Progenitor cell of endocrine pancreas (in vitro differentiated cells): ENCODE data around the gene PLCE1. TPM values are rescaled to one million over a fixed set of nuclear protein-coding genes. Genes with fewer than 3 reads are reported as not detected.

Experiments
- DNase-seq: peaks from one replicate; pipeline ENCODE4 v3.0.0; 2021; ENCODE audit warnings: low spot score; ENCODE audit not compliant: unreplicated experiment
- H3K27ac Mint-ChIP-seq: 2 replicates; pipeline ENCODE4 v1.8.0; 2021; ENCODE audit warnings: mild to moderate bottlenecking, moderate library complexity, mixed read lengths
- H3K27me3 Mint-ChIP-seq: 2 replicates; pipeline ENCODE4 v1.8.0; 2021; ENCODE audit warnings: mixed read lengths
- H3K36me3 Mint-ChIP-seq: 2 replicates; pipeline ENCODE4 v1.8.0; 2022; ENCODE audit warnings: mixed read lengths; ENCODE audit not compliant: insufficient read depth
- H3K4me1 Mint-ChIP-seq: 2 replicates; pipeline ENCODE4 v1.8.0; 2021; ENCODE audit warnings: low read depth, mixed read lengths
- H3K4me3 Mint-ChIP-seq: 2 replicates; pipeline ENCODE4 v1.8.0; 2021; ENCODE audit warnings: low read depth, mild to moderate bottlenecking, moderate library complexity, mixed read lengths
- H3K9me3 Mint-ChIP-seq: 2 replicates; pipeline ENCODE4 v1.8.0; 2021; ENCODE audit warnings: low read depth, mixed read lengths
- CTCF ChIP-seq: fragments of 200-600 bp; sonication (generic); IDR thresholded peaks from one replicate; pipeline ENCODE4 v1.5.0; 2021; ENCODE audit warnings: antibody characterized with exemption, mild to moderate bottlenecking; ENCODE audit not compliant: unreplicated experiment
- total RNA-seq: library from RNA; stranded (reverse); gene quantifications from 2 replicates; pipeline ENCODE4 v1.2.1, GENCODE V29; 2021

Gene PLCE1
- total RNA-seq, 1 donor from 2014 or later: 14.1 TPM

GRCh38 chr10:94029955-94030354 lies 36.2 kb downstream of the PLCE1 start:
- H3K9me3 Mint-ChIP-seq: peaks cover 50% of the 10 kb centered on the region
- peaks cover 46% of the 10 kb centered on the region for H3K36me3 Mint-ChIP-seq

GRCh38 chr10:94035982-94036765 lies 42.4 kb downstream of the PLCE1 start:
- TF ChIP-seq CTCF: no peak
- Mint-ChIP-seq H3K4me3 (no peak overlapping the region), H3K27me3 (no peaks in the 10 kb centered on the region), H3K9me3 (peaks cover 8% of the 10 kb centered on the region), H3K27ac (peak overlapping the region; percentile 65), H3K36me3 (peaks cover 19% of the 10 kb centered on the region), H3K4me1 (peaks cover 26% of the 10 kb centered on the region)
- no peak for DNase-seq

More at GRCh38 chr10:94029955-94030354, 36.2 kb downstream of the PLCE1 start:
- no peaks in the 10 kb centered on the region for H3K4me1 Mint-ChIP-seq
- H3K27me3 Mint-ChIP-seq: no peaks in the 10 kb centered on the region
- no peak for DNase-seq
- TF ChIP-seq CTCF: no peak
- H3K4me3 Mint-ChIP-seq: no peak overlapping the region
- no peak overlapping the region for H3K27ac Mint-ChIP-seq

- Mint-ChIP-seq H3K27ac (peak overlapping the region; percentile 65), H3K4me1 (peaks cover 26% of the 10 kb centered on the region), H3K27me3 (no peaks in the 10 kb centered on the region), H3K4me3 (no peak overlapping the region), H3K36me3 (peaks cover 14% of the 10 kb centered on the region), H3K9me3 (peaks cover 7% of the 10 kb centered on the region)
- TF ChIP-seq CTCF: no peak
- DNase-seq: no peak
These were observed 43.0 kb downstream of the PLCE1 start for GRCh38 chr10:94036766-94037033.

- H3K4me3 Mint-ChIP-seq: no peak overlapping the region
- H3K4me1 Mint-ChIP-seq: peaks cover 26% of the 10 kb centered on the region
- peaks cover 4% of the 10 kb centered on the region for H3K9me3 Mint-ChIP-seq
- no peak for TF ChIP-seq CTCF
- DNase-seq: no peak
- no peaks in the 10 kb centered on the region for H3K27me3 Mint-ChIP-seq
- H3K27ac Mint-ChIP-seq: no peak overlapping the region
- H3K36me3 Mint-ChIP-seq: peaks cover 10% of the 10 kb centered on the region
These were observed 43.6 kb downstream of the PLCE1 start for GRCh38 chr10:94037286-94037685.

- Mint-ChIP-seq H3K4me1 (peaks cover 26% of the 10 kb centered on the region), H3K9me3 (peaks cover 4% of the 10 kb centered on the region), H3K27me3 (no peaks in the 10 kb centered on the region), H3K36me3 (peaks cover 7% of the 10 kb centered on the region), H3K4me3 (no peak overlapping the region), H3K27ac (no peak overlapping the region)
- no peak for TF ChIP-seq CTCF
- no peak for DNase-seq
These were observed 44.3 kb downstream of the PLCE1 start for GRCh38 chr10:94038024-94038423.
